ENCODE measurements around the gene CD300C.

The CD300C gene

GRCh38 chr17:74529243-74529642, 16.7 kb downstream of the CD300C start:
- no peaks in the 10 kb centered on the region for H3K4me1 ChIP-seq (ENCODE audit: control insufficient read depth, insufficient read depth, low read length)
- H3K9me3 ChIP-seq (ENCODE audit: control insufficient read depth, insufficient read depth, low read length): no peaks in the 10 kb centered on the region
- no peak overlapping the region for H3K4me3 ChIP-seq (ENCODE audit: low read depth, low read length)
- H3K9ac ChIP-seq (ENCODE audit: low read depth, low read length): no peak overlapping the region
- H3K36me3 ChIP-seq (ENCODE audit: control insufficient read depth, insufficient read depth, low read length): no peaks in the 10 kb centered on the region
- H3K27me3 ChIP-seq (ENCODE audit: control insufficient read depth, insufficient read depth, low read length): no peaks in the 10 kb centered on the region; the same call in 1 of the 2 replicates
- no peak overlapping the region for H3K27ac ChIP-seq (ENCODE audit: low read depth, low read length)

GRCh38 chr17:74528491-74529199, 17.3 kb downstream of the CD300C start:
- Histone ChIP-seq H3K36me3 (ENCODE audit: control insufficient read depth, insufficient read depth, low read length) (no peaks in the 10 kb centered on the region), H3K9me3 (ENCODE audit: control insufficient read depth, insufficient read depth, low read length) (no peaks in the 10 kb centered on the region), H3K4me1 (ENCODE audit: control insufficient read depth, insufficient read depth, low read length) (no peaks in the 10 kb centered on the region), H3K27ac (ENCODE audit: low read depth, low read length) (no peak overlapping the region), H3K4me3 (ENCODE audit: low read depth, low read length) (no peak overlapping the region), H3K27me3 (ENCODE audit: control insufficient read depth, insufficient read depth, low read length) (no peaks in the 10 kb centered on the region; the same call in 1 of the 2 replicates), H3K9ac (ENCODE audit: low read depth, low read length) (no peak overlapping the region)

- Histone ChIP-seq H3K9ac (ENCODE audit: low read depth, low read length) (no peak overlapping the region), H3K27me3 (ENCODE audit: control insufficient read depth, insufficient read depth, low read length) (no peaks in the 10 kb centered on the region; the same call in 1 of the 2 replicates)
These were observed 18.2 kb downstream of the CD300C start for GRCh38 chr17:74527756-74528155.

GRCh38 chr17:74527081-74527480, 18.8 kb downstream of the CD300C start:
- Histone ChIP-seq H3K4me1 (ENCODE audit: control insufficient read depth, insufficient read depth, low read length) (no peaks in the 10 kb centered on the region), H3K9ac (ENCODE audit: low read depth, low read length) (no peak overlapping the region), H3K27me3 (ENCODE audit: control insufficient read depth, insufficient read depth, low read length) (no peaks in the 10 kb centered on the region; the same call in 1 of the 2 replicates), H3K9me3 (ENCODE audit: control insufficient read depth, insufficient read depth, low read length) (peaks cover 2% of the 10 kb centered on the region; the same call in 1 of the 2 replicates), H3K36me3 (ENCODE audit: control insufficient read depth, insufficient read depth, low read length) (no peaks in the 10 kb centered on the region), H3K4me3 (ENCODE audit: low read depth, low read length) (no peak overlapping the region), H3K27ac (ENCODE audit: low read depth, low read length) (no peak overlapping the region)

More at GRCh38 chr17:74527756-74528155, 18.2 kb downstream of the CD300C start:
- Histone ChIP-seq H3K9me3 (ENCODE audit: control insufficient read depth, insufficient read depth, low read length) (peaks cover 2% of the 10 kb centered on the region; the same call in 1 of the 2 replicates), H3K27ac (ENCODE audit: low read depth, low read length) (no peak overlapping the region), H3K4me3 (ENCODE audit: low read depth, low read length) (no peak overlapping the region), H3K4me1 (ENCODE audit: control insufficient read depth, insufficient read depth, low read length) (no peaks in the 10 kb centered on the region), H3K36me3 (ENCODE audit: control insufficient read depth, insufficient read depth, low read length) (no peaks in the 10 kb centered on the region)

- peaks cover 2% of the 10 kb centered on the region; the same call in 1 of the 2 replicates for H3K9me3 ChIP-seq (ENCODE audit: control insufficient read depth, insufficient read depth, low read length)
- H3K4me1 ChIP-seq (ENCODE audit: control insufficient read depth, insufficient read depth, low read length): no peaks in the 10 kb centered on the region
- H3K4me3 ChIP-seq (ENCODE audit: low read depth, low read length): no peak overlapping the region
- no peaks in the 10 kb centered on the region for H3K36me3 ChIP-seq (ENCODE audit: control insufficient read depth, insufficient read depth, low read length)
- H3K27ac ChIP-seq (ENCODE audit: low read depth, low read length): no peak overlapping the region
- no peak overlapping the region for H3K9ac ChIP-seq (ENCODE audit: low read depth, low read length)
- H3K27me3 ChIP-seq (ENCODE audit: control insufficient read depth, insufficient read depth, low read length): no peaks in the 10 kb centered on the region; the same call in 1 of the 2 replicates
These were observed 19.2 kb downstream of the CD300C start for GRCh38 chr17:74526681-74527080.

- no peaks in the 10 kb centered on the region for H3K36me3 ChIP-seq (ENCODE audit: control insufficient read depth, insufficient read depth, low read length)
- H3K27ac ChIP-seq (ENCODE audit: low read depth, low read length): no peak overlapping the region
- H3K4me1 ChIP-seq (ENCODE audit: control insufficient read depth, insufficient read depth, low read length): no peaks in the 10 kb centered on the region
- no peak overlapping the region for H3K9ac ChIP-seq (ENCODE audit: low read depth, low read length)
- H3K9me3 ChIP-seq (ENCODE audit: control insufficient read depth, insufficient read depth, low read length): peaks cover 2% of the 10 kb centered on the region; the same call in 1 of the 2 replicates
- H3K27me3 ChIP-seq (ENCODE audit: control insufficient read depth, insufficient read depth, low read length): no peaks in the 10 kb centered on the region; the same call in 1 of the 2 replicates
- no peak overlapping the region for H3K4me3 ChIP-seq (ENCODE audit: low read depth, low read length)
These were observed 20.1 kb downstream of the CD300C start for GRCh38 chr17:74525781-74526288.

- Histone ChIP-seq H3K9me3 (ENCODE audit: control insufficient read depth, insufficient read depth, low read length) (peaks cover 2% of the 10 kb centered on the region; the same call in 1 of the 2 replicates), H3K9ac (ENCODE audit: low read depth, low read length) (no peak overlapping the region), H3K36me3 (ENCODE audit: control insufficient read depth, insufficient read depth, low read length) (no peaks in the 10 kb centered on the region), H3K27ac (ENCODE audit: low read depth, low read length) (no peak overlapping the region), H3K4me3 (ENCODE audit: low read depth, low read length) (no peak overlapping the region), H3K4me1 (ENCODE audit: control insufficient read depth, insufficient read depth, low read length) (no peaks in the 10 kb centered on the region), H3K27me3 (ENCODE audit: control insufficient read depth, insufficient read depth, low read length) (no peaks in the 10 kb centered on the region; the same call in 1 of the 2 replicates)
These were observed 20.5 kb downstream of the CD300C start for GRCh38 chr17:74525465-74525725.

- no peaks in the 10 kb centered on the region for H3K4me1 ChIP-seq (ENCODE audit: control insufficient read depth, insufficient read depth, low read length)
- H3K9me3 ChIP-seq (ENCODE audit: control insufficient read depth, insufficient read depth, low read length): peaks cover 2% of the 10 kb centered on the region; the same call in 1 of the 2 replicates
- no peak overlapping the region for H3K4me3 ChIP-seq (ENCODE audit: low read depth, low read length)
- H3K27ac ChIP-seq (ENCODE audit: low read depth, low read length): no peak overlapping the region
- no peaks in the 10 kb centered on the region; the same call in 1 of the 2 replicates for H3K27me3 ChIP-seq (ENCODE audit: control insufficient read depth, insufficient read depth, low read length)
- H3K9ac ChIP-seq (ENCODE audit: low read depth, low read length): no peak overlapping the region
- H3K36me3 ChIP-seq (ENCODE audit: control insufficient read depth, insufficient read depth, low read length): no peaks in the 10 kb centered on the region
These were observed 21.1 kb downstream of the CD300C start for GRCh38 chr17:74524653-74525464.

- H3K4me3 ChIP-seq (ENCODE audit: low read depth, low read length): no peak overlapping the region
- peaks cover 4% of the 10 kb centered on the region; the same call in 1 of the 2 replicates for H3K9me3 ChIP-seq (ENCODE audit: control insufficient read depth, insufficient read depth, low read length)
- H3K36me3 ChIP-seq (ENCODE audit: control insufficient read depth, insufficient read depth, low read length): no peaks in the 10 kb centered on the region
- H3K9ac ChIP-seq (ENCODE audit: low read depth, low read length): no peak overlapping the region
- H3K4me1 ChIP-seq (ENCODE audit: control insufficient read depth, insufficient read depth, low read length): no peaks in the 10 kb centered on the region
- no peaks in the 10 kb centered on the region for H3K27me3 ChIP-seq (ENCODE audit: control insufficient read depth, insufficient read depth, low read length)
- H3K27ac ChIP-seq (ENCODE audit: low read depth, low read length): no peak overlapping the region
These were observed 22.6 kb downstream of the CD300C start for GRCh38 chr17:74523308-74523707.

- H3K27ac ChIP-seq (ENCODE audit: low read depth, low read length): no peak overlapping the region
- H3K9ac ChIP-seq (ENCODE audit: low read depth, low read length): no peak overlapping the region
- H3K4me1 ChIP-seq (ENCODE audit: control insufficient read depth, insufficient read depth, low read length): no peaks in the 10 kb centered on the region
- peaks cover 8% of the 10 kb centered on the region for H3K9me3 ChIP-seq (ENCODE audit: control insufficient read depth, insufficient read depth, low read length)
- no peak overlapping the region for H3K4me3 ChIP-seq (ENCODE audit: low read depth, low read length)
- H3K27me3 ChIP-seq (ENCODE audit: control insufficient read depth, insufficient read depth, low read length): no peaks in the 10 kb centered on the region
- H3K36me3 ChIP-seq (ENCODE audit: control insufficient read depth, insufficient read depth, low read length): no peaks in the 10 kb centered on the region
These were observed 23.4 kb downstream of the CD300C start for GRCh38 chr17:74522381-74523105.
